A673 (cell line): ENCODE results near the gene VPS9D1.

Source experiments
- EZH2 ChIP-seq: fragments of 200-600 bp; sonication (generic); IDR thresholded peaks from 2 replicates; pipeline ENCODE4 v1.6.1; 2017; ENCODE audit warnings: borderline replicate concordance, low read depth, mild to moderate bottlenecking, mixed read lengths, antibody characterized with exemption, low read length; ENCODE audit not compliant: poor library complexity, severe bottlenecking
- TF ChIP-seq, protein P1 (sequence below): fragments of 300-800, 200-600 bp; sonication (generic); conservative IDR thresholded peaks from 2 replicates; pipeline ENCODE4 v1.5.1; 2017; ENCODE audit warnings: low read depth, mild to moderate bottlenecking, antibody characterized with exemption, low read length, moderate library complexity, mixed read lengths

DNA sequence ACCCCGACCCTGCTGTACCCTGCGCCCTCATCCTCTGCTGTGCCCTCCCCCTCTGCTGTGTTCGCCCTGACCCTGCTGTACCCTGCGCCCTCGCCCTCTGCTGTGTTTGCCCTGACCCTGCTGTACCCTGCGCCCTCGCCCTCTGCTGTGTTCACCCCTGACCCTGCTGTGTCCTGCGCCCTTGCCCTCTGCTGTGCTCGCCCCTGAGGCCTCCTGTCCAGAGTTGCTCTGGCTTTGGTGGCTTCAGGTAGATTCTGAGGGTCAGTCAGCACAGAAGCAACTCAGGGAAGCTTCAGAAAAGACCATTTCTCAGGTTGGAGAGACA, 12.2 kb upstream of the VPS9D1 start:
- TF ChIP-seq, protein P1, sequence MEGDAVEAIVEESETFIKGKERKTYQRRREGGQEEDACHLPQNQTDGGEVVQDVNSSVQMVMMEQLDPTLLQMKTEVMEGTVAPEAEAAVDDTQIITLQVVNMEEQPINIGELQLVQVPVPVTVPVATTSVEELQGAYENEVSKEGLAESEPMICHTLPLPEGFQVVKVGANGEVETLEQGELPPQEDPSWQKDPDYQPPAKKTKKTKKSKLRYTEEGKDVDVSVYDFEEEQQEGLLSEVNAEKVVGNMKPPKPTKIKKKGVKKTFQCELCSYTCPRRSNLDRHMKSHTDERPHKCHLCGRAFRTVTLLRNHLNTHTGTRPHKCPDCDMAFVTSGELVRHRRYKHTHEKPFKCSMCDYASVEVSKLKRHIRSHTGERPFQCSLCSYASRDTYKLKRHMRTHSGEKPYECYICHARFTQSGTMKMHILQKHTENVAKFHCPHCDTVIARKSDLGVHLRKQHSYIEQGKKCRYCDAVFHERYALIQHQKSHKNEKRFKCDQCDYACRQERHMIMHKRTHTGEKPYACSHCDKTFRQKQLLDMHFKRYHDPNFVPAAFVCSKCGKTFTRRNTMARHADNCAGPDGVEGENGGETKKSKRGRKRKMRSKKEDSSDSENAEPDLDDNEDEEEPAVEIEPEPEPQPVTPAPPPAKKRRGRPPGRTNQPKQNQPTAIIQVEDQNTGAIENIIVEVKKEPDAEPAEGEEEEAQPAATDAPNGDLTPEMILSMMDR = no peak
- no peak for TF ChIP-seq EZH2
